H4 (cell line): Measurements from ENCODE around the gene ADCY5. TPM values are rescaled to one million over a fixed set of nuclear protein-coding genes. Genes with fewer than 3 reads are reported as not detected.

Source experiments
- DNase-seq: peaks from one replicate; pipeline ENCODE4 v3.0.0-alpha.2; 2015; ENCODE audit warnings: low spot score
- total RNA-seq: library from RNA; depleted of rRNA; stranded (reverse); fragments of >200 nt; shearing (Covaris generic); gene quantifications from 2 replicates; pipeline ENCODE4 v1.2.3, GENCODE V29; 2014

ADCY5 gene
- total RNA-seq, 1 experiment from 2014 or later = 0.85 TPM

DNA sequence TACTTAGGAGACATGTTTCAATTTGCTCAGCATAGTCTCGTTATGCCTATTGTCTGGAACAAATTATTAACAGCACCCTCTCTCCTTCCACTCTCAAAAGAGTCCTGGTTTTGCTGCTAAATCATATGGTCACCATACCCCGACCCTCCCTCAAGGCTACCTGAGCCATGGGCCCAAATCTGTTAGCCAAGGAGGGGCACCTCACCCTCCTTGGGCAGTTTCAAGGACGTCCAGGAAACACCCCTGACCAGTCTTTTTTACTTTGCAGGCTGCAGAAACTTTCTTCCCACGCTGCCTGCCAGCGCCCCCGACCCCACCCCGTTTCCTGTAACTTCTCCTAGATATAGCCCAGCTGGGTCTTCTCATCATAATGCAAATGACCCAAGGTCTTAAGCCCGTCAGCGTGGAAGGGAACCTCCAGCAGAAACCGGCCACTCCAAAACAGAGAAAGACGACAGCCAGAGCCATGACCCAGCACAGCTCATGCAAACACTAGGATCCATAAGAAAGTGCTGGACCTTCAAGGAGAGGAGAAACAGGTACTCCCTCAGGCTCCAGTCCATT, 62.3 kb downstream of the ADCY5 start:
- no peak for DNase-seq

GRCh38 chr3:123385981-123386380, 62.9 kb downstream of the ADCY5 start:
- DNase-seq = peak; percentile 67

- DNase-seq = no peak
These were observed 63.4 kb downstream of the ADCY5 start for GRCh38 chr3:123385499-123385898.

- peak; percentile 61 for DNase-seq
These were observed 63.9 kb downstream of the ADCY5 start for GRCh38 chr3:123385001-123385401.

- DNase-seq = no peak
These were observed 64.6 kb downstream of the ADCY5 start for GRCh38 chr3:123384256-123384655.

- no peak for DNase-seq
These were observed 65.5 kb downstream of the ADCY5 start for GRCh38 chr3:123383091-123384053.

- DNase-seq = no peak
These were observed 68.6 kb downstream of the ADCY5 start for GRCh38 chr3:123380261-123380660.

GRCh38 chr3:123379041-123379830, 69.7 kb downstream of the ADCY5 start:
- no peak for DNase-seq

DNA sequence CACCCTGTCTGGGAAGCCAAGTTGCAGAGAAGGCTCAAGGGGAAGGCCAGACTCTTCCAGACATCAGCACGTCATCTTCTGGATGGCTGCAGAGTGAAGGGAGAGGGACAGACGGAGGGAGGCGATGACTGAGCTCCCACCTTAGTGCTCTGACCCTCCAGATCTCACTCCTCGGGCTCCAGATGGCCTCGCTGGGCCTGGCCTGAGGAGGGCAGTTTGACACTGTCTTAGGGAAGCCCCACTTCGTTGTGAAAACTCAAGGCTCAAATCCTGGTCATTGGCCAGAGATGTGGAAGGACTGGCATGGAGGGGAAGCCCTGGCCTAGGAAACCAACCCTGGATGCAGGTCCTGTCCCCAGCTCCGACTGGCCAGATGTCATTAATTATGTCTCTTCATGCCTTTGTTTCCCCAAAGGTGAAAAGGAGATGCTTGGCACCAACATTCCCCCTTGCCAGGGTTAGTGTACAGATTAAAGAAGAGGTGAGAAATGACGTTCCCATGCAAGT, 70.4 kb downstream of the ADCY5 start:
- no peak for DNase-seq

- DNase-seq = no peak
These were observed 71.6 kb downstream of the ADCY5 start for GRCh38 chr3:123377243-123377740.

DNA sequence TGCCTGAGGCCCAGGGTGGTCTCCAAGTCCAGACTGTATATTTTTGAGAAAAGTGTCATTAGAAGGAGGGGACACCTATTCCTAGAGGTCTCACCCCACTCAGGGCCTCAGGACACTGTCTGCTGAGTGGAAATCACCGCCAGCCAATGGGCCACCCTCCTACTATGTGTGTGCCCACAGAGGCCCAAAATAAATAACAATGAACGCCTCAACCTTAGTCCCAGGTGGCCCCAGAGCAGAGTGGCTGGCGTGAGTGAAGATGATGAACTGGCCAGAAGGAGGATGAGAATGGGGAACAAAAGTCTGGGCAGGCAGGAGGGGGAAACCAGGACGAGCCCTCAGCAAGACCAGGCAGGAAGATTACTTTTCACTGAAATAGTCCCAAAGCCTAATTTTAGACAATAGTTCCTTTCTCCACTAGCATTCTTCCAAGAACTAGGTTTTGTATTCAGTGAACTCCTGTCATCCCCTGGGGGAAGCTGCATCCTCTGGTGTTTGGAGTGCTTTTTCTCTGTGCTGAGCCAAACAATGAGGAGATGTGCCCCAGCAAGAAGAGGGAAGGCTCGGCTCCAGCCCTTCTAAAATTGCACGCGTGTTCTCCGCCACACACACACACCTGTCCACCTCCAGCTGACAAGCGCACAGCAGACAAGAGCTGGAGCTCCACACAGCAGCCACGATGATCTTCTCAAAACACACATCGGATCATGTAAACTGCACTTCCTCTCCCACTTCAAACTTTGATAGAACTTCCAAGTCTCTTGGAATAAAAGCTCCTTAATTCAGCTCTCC, 72.2 kb downstream of the ADCY5 start:
- no peak for DNase-seq

DNA sequence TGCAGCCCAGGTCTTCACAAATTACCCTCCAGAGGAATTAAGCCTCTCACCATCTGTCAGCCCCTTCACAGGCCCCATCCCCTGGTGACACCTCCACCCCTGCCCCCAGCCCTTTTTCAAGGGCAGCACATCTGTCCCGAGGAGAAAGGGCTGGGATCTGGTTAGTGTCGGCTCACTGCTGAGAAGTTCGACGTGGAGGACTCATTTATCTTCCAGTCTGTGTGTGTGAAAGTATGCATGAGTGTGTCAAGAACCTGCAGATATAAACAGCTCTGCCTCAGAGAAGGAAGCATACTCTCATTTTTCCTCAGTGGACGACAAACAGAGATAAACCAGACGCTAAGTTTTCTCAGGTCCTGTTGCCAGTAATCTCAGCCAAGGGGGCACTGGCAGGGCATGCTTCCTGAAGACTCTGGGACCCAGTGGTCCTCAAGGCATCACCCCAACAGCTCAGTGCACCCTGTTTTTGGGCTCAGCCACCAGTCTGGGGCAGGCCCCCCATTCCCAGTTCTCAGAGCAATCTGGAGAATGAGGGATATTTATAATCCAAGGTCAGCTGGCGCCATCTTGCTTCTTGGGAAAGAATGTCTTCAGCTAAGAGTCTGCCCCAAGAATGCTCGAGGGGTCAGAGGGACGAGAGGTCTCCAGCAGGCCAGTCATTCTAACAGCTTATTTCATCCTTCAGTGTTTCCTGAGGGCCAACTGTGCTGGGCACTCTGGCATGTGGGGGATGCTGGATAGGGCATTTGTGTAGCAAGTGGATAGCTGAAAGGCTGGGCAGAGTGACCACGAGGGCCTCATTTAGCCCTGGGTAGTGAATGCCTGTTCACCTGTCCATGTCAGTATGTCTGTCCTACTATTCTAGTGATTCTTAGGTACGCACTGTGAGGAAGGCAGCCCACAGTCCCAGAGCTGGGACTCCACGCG, 73.6 kb downstream of the ADCY5 start:
- no peak for DNase-seq

- DNase-seq = no peak
These were observed 74.9 kb downstream of the ADCY5 start for GRCh38 chr3:123374016-123374415.

- DNase-seq = no peak
These were observed 75.4 kb downstream of the ADCY5 start for GRCh38 chr3:123373474-123373987.

DNA sequence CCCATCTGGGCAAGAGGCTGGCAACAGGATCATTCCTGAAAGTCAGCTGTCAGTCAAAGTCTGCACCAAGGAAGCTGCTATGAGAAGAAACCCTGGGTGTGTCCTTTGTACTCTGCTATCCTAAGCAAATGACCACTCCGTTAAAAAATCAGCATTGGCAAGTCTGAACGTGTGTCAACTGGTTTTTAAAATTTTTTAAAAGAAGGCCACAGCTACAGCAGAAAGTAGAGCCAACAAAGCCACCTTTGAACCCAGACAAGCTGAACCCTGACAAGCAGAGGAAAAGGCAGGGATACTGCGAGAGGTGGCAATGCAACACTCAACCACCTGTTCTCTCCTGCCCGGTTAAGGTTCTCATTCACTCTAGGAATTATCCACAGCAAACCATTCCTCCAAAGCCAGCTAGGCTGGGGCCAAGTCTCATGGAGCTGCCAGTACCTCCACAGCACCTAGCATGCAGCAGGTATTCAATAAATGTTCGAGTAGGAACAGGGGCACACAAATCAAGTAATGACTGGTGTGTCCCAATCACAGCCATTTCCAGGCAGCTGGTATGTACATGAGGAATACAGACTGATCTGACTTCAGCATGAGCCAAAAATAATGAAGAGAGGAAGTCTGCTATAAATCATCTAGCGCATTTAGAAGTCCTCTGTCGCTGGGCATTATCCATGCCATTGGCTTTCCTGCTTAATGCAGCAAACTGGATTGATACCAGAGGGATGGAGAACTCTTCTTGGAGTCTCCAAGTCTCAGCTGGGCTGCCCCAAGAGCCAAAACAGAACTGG, 76.0 kb downstream of the ADCY5 start:
- no peak for DNase-seq

GRCh38 chr3:123371859-123372685, 76.8 kb downstream of the ADCY5 start:
- DNase-seq = no peak

GRCh38 chr3:123371426-123371825, 77.5 kb downstream of the ADCY5 start:
- DNase-seq = no peak

- DNase-seq = no peak
These were observed 78.1 kb downstream of the ADCY5 start for GRCh38 chr3:123370819-123371218.
